Measurements from ENCODE around the gene SLC38A1. TPM values are rescaled to one million over a fixed set of nuclear protein-coding genes. Genes with fewer than 3 reads are reported as not detected.

SLC38A1 gene
- total RNA-seq, 4 donors from 2014 or later, result 237 to 472 (median 339) TPM

GRCh38 chr12:46244273-46244915, 24.4 kb downstream of the SLC38A1 start:
- Histone ChIP-seq H3K36me3 (peaks cover 0 to 27% of the 10 kb centered on the region in 2 donors), H3K4me1 (peaks cover 0 to 3% of the 10 kb centered on the region in 2 donors), H3K27me3 (no peaks in the 10 kb centered on the region), H3K4me3 (no peak overlapping the region), H3K27ac (no peak overlapping the region), H3K9me3 (no peaks in the 10 kb centered on the region)
- no peak for DNase-seq
- in situ Hi-C loops (cut with MboI; ENCODE audit: low sequenced_read_pairs in 4 of 4), result no loop called here
- TF ChIP-seq CTCF (IDR thresholded peaks at IDR 0.05 in 4 of 5, conservative IDR thresholded peaks at IDR 0.05 in 1 of 5) (no peak), POLR2A (IDR thresholded peaks at IDR 0.05) (no peak)
- intact Hi-C loops (cut with DNase I; ENCODE audit: low total_unique reads), result no loop called here
- ATAC-seq, result no peak

- no peak for ATAC-seq
- intact Hi-C loops (cut with DNase I; ENCODE audit: low total_unique reads) (no loop called here), in situ Hi-C loops (cut with MboI; ENCODE audit: low sequenced_read_pairs in 4 of 4) (no loop called here)
- DNase-seq, result no peak
- H3K4me1 ChIP-seq, result no peaks in the 10 kb centered on the region
- no peak for TF ChIP-seq CTCF (IDR thresholded peaks at IDR 0.05 in 4 of 5, conservative IDR thresholded peaks at IDR 0.05 in 1 of 5)
- no peak for TF ChIP-seq POLR2A (IDR thresholded peaks at IDR 0.05)
- no peaks in the 10 kb centered on the region for H3K9me3 ChIP-seq
- H3K27me3 ChIP-seq, result no peaks in the 10 kb centered on the region
- peaks cover 0 to 34% of the 10 kb centered on the region in 2 donors for H3K36me3 ChIP-seq
- H3K4me3 ChIP-seq, result no peak overlapping the region
- H3K27ac ChIP-seq, result no peak overlapping the region
Observed at GRCh38 chr12:46242569-46242968, 26.3 kb downstream of the SLC38A1 start.

GRCh38 chr12:46240436-46240835, 28.4 kb downstream of the SLC38A1 start:
- Histone ChIP-seq H3K36me3 (peaks cover 0 to 28% of the 10 kb centered on the region in 2 donors), H3K4me1 (no peaks in the 10 kb centered on the region), H3K27ac (no peak overlapping the region), H3K27me3 (no peaks in the 10 kb centered on the region), H3K4me3 (no peak overlapping the region), H3K9me3 (no peaks in the 10 kb centered on the region)
- in situ Hi-C loops (cut with MboI; ENCODE audit: low sequenced_read_pairs in 4 of 4), result no loop called here
- DNase-seq, result no peak
- intact Hi-C loops (cut with DNase I; ENCODE audit: low total_unique reads), result no loop called here
- ATAC-seq, result no peak
- TF ChIP-seq POLR2A (IDR thresholded peaks at IDR 0.05) (no peak), CTCF (IDR thresholded peaks at IDR 0.05 in 4 of 5, conservative IDR thresholded peaks at IDR 0.05 in 1 of 5) (no peak)

GRCh38 chr12:46238821-46239220, 30.0 kb downstream of the SLC38A1 start:
- Histone ChIP-seq H3K36me3 (peaks cover 0 to 32% of the 10 kb centered on the region in 2 donors), H3K4me1 (no peaks in the 10 kb centered on the region), H3K27me3 (no peaks in the 10 kb centered on the region), H3K9me3 (no peaks in the 10 kb centered on the region), H3K27ac (no peak overlapping the region), H3K4me3 (no peak overlapping the region)
- in situ Hi-C loops (cut with MboI; ENCODE audit: low sequenced_read_pairs in 4 of 4), result no loop called here
- intact Hi-C loops (cut with DNase I; ENCODE audit: low total_unique reads), result no loop called here
- no peak for DNase-seq
- ATAC-seq, result no peak
- no peak for TF ChIP-seq CTCF (IDR thresholded peaks at IDR 0.05 in 4 of 5, conservative IDR thresholded peaks at IDR 0.05 in 1 of 5)
- TF ChIP-seq POLR2A (IDR thresholded peaks at IDR 0.05), result no peak
